Loucy (cell line): ENCODE results near the gene ZNF333.

Experiments
- H2AFZ ChIP-seq: fragments of 200-600 bp; sonication (generic); 2 replicates; pipeline ENCODE4 v1.6.0; 2016; ENCODE audit warnings: antibody characterized with exemption, mild to moderate bottlenecking, low read length, moderate library complexity
- H3F3A ChIP-seq: fragments of 200-600 bp; 2 replicates; pipeline ENCODE4 v1.6.0; 2016; ENCODE audit warnings: antibody characterized with exemption, low read depth, mild to moderate bottlenecking
- H3K27me3 ChIP-seq: fragments of 200-600 bp; sonication (generic); 2 replicates; pipeline ENCODE4 v1.6.1; 2014; ENCODE audit warnings: low read length, mild to moderate bottlenecking; ENCODE audit not compliant: insufficient read depth, poor library complexity, severe bottlenecking
- H3K36me3 ChIP-seq: fragments of 200-600 bp; sonication (generic); 2 replicates; pipeline ENCODE4 v1.6.1; 2016; ENCODE audit warnings: low read length; ENCODE audit not compliant: insufficient read depth
- H3K4me1 ChIP-seq: fragments of 200-600 bp; sonication (generic); 2 replicates; pipeline ENCODE4 v1.5.1; 2014; ENCODE audit warnings: low read length, mild to moderate bottlenecking; ENCODE audit not compliant: insufficient read depth, poor library complexity, severe bottlenecking
- H3K4me2 ChIP-seq: fragments of 200-600 bp; sonication (generic); 2 replicates; pipeline ENCODE4 v1.6.0; 2014; ENCODE audit warnings: antibody characterized with exemption, low read length, low read depth, mild to moderate bottlenecking; ENCODE audit not compliant: poor library complexity, severe bottlenecking
- H3K4me3 ChIP-seq: fragments of 200-600 bp; sonication (generic); 2 replicates; pipeline ENCODE4 v1.5.1; 2014; ENCODE audit warnings: low read length, mild to moderate bottlenecking, mixed read lengths; ENCODE audit not compliant: poor library complexity, severe bottlenecking
- H3K79me2 ChIP-seq: fragments of 200-600 bp; sonication (generic); 2 replicates; pipeline ENCODE4 v1.6.1; 2014; ENCODE audit warnings: low read length; ENCODE audit not compliant: insufficient read depth
- H3K9ac ChIP-seq: fragments of 200-600 bp; sonication (generic); 2 replicates; pipeline ENCODE4 v1.6.0; 2014; ENCODE audit warnings: mild to moderate bottlenecking, low read depth, low read length, moderate library complexity; ENCODE audit not compliant: poor library complexity, severe bottlenecking
- H3K9me2 ChIP-seq: fragments of 200-600 bp; sonication (generic); replicated peaks from 2 replicates; pipeline ENCODE4 v1.6.1; 2016; ENCODE audit warnings: low read depth, low read length, mixed read lengths
- H3K9me3 ChIP-seq: fragments of 200-600 bp; sonication (generic); 2 replicates; pipeline ENCODE4 v1.6.1; 2014; ENCODE audit warnings: mild to moderate bottlenecking, antibody characterized with exemption, low read length, low read depth; ENCODE audit not compliant: insufficient read depth
- H4K20me1 ChIP-seq: fragments of 200-600 bp; sonication (generic); 2 replicates; pipeline ENCODE4 v1.6.0; 2014; ENCODE audit warnings: antibody characterized with exemption, low read length, mild to moderate bottlenecking; ENCODE audit not compliant: insufficient read depth, poor library complexity, severe bottlenecking
- CTCF ChIP-seq: fragments of 200-600 bp; sonication (generic); conservative IDR thresholded peaks from 2 replicates; pipeline ENCODE4 v1.5.1; 2014; ENCODE audit warnings: mild to moderate bottlenecking, antibody characterized with exemption, low read length
- EZH2phosphoT487 ChIP-seq: fragments of 200-600 bp; IDR thresholded peaks from 2 replicates; pipeline ENCODE4 v1.6.1; 2018; ENCODE audit warnings: antibody characterized with exemption, mild to moderate bottlenecking, moderate library complexity, borderline replicate concordance

Gene ZNF333

GRCh38 chr19:14758816-14759215 is 69.0 kb downstream of the ZNF333 start:
- no peaks in the 10 kb centered on the region for H3K79me2 ChIP-seq
- H3K4me1 ChIP-seq = no peaks in the 10 kb centered on the region
- H3K9me3 ChIP-seq = no peaks in the 10 kb centered on the region
- no peaks in the 10 kb centered on the region for H3K9me2 ChIP-seq
- H4K20me1 ChIP-seq = no peaks in the 10 kb centered on the region
- no peak overlapping the region for H3K4me3 ChIP-seq
- H3K9ac ChIP-seq = no peak overlapping the region
- H2AFZ ChIP-seq = no peak overlapping the region
- TF ChIP-seq EZH2phosphoT487 (no peak), CTCF (no peak)
- no peaks in the 10 kb centered on the region for H3F3A ChIP-seq
- no peaks in the 10 kb centered on the region for H3K27me3 ChIP-seq
- peaks cover 14% of the 10 kb centered on the region; the same call in 1 of the 2 replicates for H3K36me3 ChIP-seq
- no peak overlapping the region for H3K4me2 ChIP-seq

GRCh38 chr19:14761607-14762006 is 71.8 kb downstream of the ZNF333 start:
- H3K27me3 ChIP-seq = no peaks in the 10 kb centered on the region
- no peak overlapping the region for H2AFZ ChIP-seq
- H3K4me1 ChIP-seq = no peaks in the 10 kb centered on the region
- H3K9ac ChIP-seq = no peak overlapping the region
- H3K4me3 ChIP-seq = no peak overlapping the region
- H3F3A ChIP-seq = no peaks in the 10 kb centered on the region
- peaks cover 6% of the 10 kb centered on the region; the same call in 1 of the 2 replicates for H3K36me3 ChIP-seq
- no peaks in the 10 kb centered on the region for H3K9me3 ChIP-seq
- H3K4me2 ChIP-seq = no peak overlapping the region
- H4K20me1 ChIP-seq = no peaks in the 10 kb centered on the region
- no peaks in the 10 kb centered on the region for H3K79me2 ChIP-seq
- TF ChIP-seq EZH2phosphoT487 (no peak), CTCF (no peak)
- no peaks in the 10 kb centered on the region for H3K9me2 ChIP-seq

- H3K9me3 ChIP-seq = no peaks in the 10 kb centered on the region
- H4K20me1 ChIP-seq = no peaks in the 10 kb centered on the region
- no peaks in the 10 kb centered on the region for H3F3A ChIP-seq
- peaks cover 6% of the 10 kb centered on the region; the same call in 1 of the 2 replicates for H3K36me3 ChIP-seq
- H3K79me2 ChIP-seq = no peaks in the 10 kb centered on the region
- TF ChIP-seq EZH2phosphoT487 (no peak), CTCF (no peak)
- no peaks in the 10 kb centered on the region for H3K4me1 ChIP-seq
- H3K4me2 ChIP-seq = no peak overlapping the region
- no peak overlapping the region for H3K9ac ChIP-seq
- H3K9me2 ChIP-seq = no peaks in the 10 kb centered on the region
- no peak overlapping the region for H3K4me3 ChIP-seq
- H2AFZ ChIP-seq = no peak overlapping the region
- no peaks in the 10 kb centered on the region for H3K27me3 ChIP-seq
Observed at GRCh38 chr19:14762111-14762510, 72.3 kb downstream of the ZNF333 start.
